Endothelial cell of umbilical vein (primary cell): Measurements from ENCODE around the gene EIF2S1. TPM values are rescaled to one million over a fixed set of nuclear protein-coding genes. Genes with fewer than 3 reads are reported as not detected.

ENCODE experiments used
- BruUV-seq: library from RNA; stranded (reverse); fragments of 400-500 nt; replicated peaks from 2 replicates; lab custom pipeline; 2021; lab: Mats Ljungman, UMichigan
- CTCF ChIA-PET: fragments of 300-600, 350-600 bp; sonication (Branson Sonifier 250); formaldehyde crosslinking; loops from one replicate; lab custom pipeline; 2021; ENCODE audit warnings: antibody characterized with exemption, inconsistent platforms; lab: Charles Lee
- POLR2A ChIA-PET: fragments of 300-600, 350-600 bp; sonication (Branson Sonifier 250); formaldehyde crosslinking; loops from one replicate; lab custom pipeline; 2021; ENCODE audit warnings: antibody characterized with exemption, inconsistent platforms; lab: Charles Lee
- DNase-seq: peaks from one replicate; pipeline ENCODE4 v3.0.0-alpha.2; 2011; ENCODE audit warnings: low read depth, low spot score
- FAIRE-seq: peaks from 2 replicates; lab custom pipeline; 2011; peaks lifted over from hg19 to GRCh38; lab: Jason Lieb, UNC
- H2AFZ ChIP-seq: 2 replicates; pipeline ENCODE4 v1.6.0; 2012; ENCODE audit warnings: low read depth, low read length, control low read depth, inconsistent platforms
- H3K27ac ChIP-seq: 2 replicates; pipeline ENCODE4 v1.5.1; 2011; ENCODE audit warnings: low read depth, mild to moderate bottlenecking, control low read depth, low read length, moderate library complexity; ENCODE audit not compliant: insufficient read depth
- H3K27me3 ChIP-seq, 2 experiments: 2 replicates each; pipeline versions ENCODE4 v1.6.0 to v1.6.1; 2011; ENCODE audit warnings: low read length in 2 of 2, mixed read lengths in 1 of 2; ENCODE audit not compliant: control insufficient read depth in 2 of 2, insufficient read depth in 2 of 2
- H3K36me3 ChIP-seq, 2 experiments: 2 replicates in 1 of 2; 3 replicates in 1 of 2; pipeline ENCODE4 v1.5.1; 2011; ENCODE audit warnings: low read length in 2 of 2, mild to moderate bottlenecking in 1 of 2, moderate library complexity in 1 of 2; ENCODE audit not compliant: control insufficient read depth in 2 of 2, insufficient read depth in 2 of 2; ENCODE audit errors: extremely low read depth in 1 of 2
- H3K4me1 ChIP-seq: 3 replicates; pipeline ENCODE4 v1.5.1; 2011; ENCODE audit warnings: mild to moderate bottlenecking, low read length; ENCODE audit not compliant: control insufficient read depth, insufficient read depth; ENCODE audit errors: extremely low read depth
- H3K4me2 ChIP-seq: 2 replicates; pipeline ENCODE4 v1.6.1; 2011; ENCODE audit warnings: low read length, control low read depth, mixed read lengths; ENCODE audit not compliant: insufficient read depth
- H3K4me3 ChIP-seq, 3 experiments: fragments of 200-600 bp in 1 of 3; sonication (generic), shearing (Covaris generic) in 1 of 3; replicated peaks in 1 of 3; 2 replicates each; pipeline ENCODE4 v1.5.1; 2011 to 2016; ENCODE audit warnings: control low read depth in 3 of 3, low read length in 3 of 3, mild to moderate bottlenecking in 2 of 3, inconsistent platforms in 1 of 3, low read depth in 1 of 3, moderate library complexity in 1 of 3; ENCODE audit not compliant: insufficient read depth in 1 of 3
- H3K79me2 ChIP-seq: 2 replicates; pipeline ENCODE4 v1.6.0; 2012; ENCODE audit warnings: low read length, inconsistent platforms; ENCODE audit not compliant: control insufficient read depth, insufficient read depth
- H3K9ac ChIP-seq: replicated peaks from 2 replicates; pipeline ENCODE3; 2011; ENCODE audit warnings: low read length, control low read depth; ENCODE audit not compliant: insufficient read depth; ENCODE audit errors: extremely low read depth
- H3K9me1 ChIP-seq: replicated peaks from 3 replicates; pipeline ENCODE4 v1.6.0; 2011; ENCODE audit warnings: mild to moderate bottlenecking, low read length; ENCODE audit not compliant: control insufficient read depth, insufficient read depth; ENCODE audit errors: extremely low read depth
- H3K9me3 ChIP-seq: replicated peaks from 2 replicates; pipeline ENCODE4 v1.5.1; 2012; ENCODE audit warnings: low read length, inconsistent platforms; ENCODE audit not compliant: control insufficient read depth, insufficient read depth
- H4K20me1 ChIP-seq: replicated peaks from 2 replicates; pipeline ENCODE3; 2011; ENCODE audit warnings: mild to moderate bottlenecking, low read length; ENCODE audit not compliant: control insufficient read depth, insufficient read depth; ENCODE audit errors: extremely low read depth
- CTCF ChIP-seq, 2 donors: IDR thresholded peaks; 1 replicate in 1 of 2; 2 replicates in 1 of 2; pipeline ENCODE4 v1.5.1; 2011; ENCODE audit warnings: low read length in 2 of 2, mild to moderate bottlenecking in 2 of 2, moderate library complexity in 2 of 2, control low read depth in 1 of 2, inconsistent platforms in 1 of 2, low read depth in 1 of 2; ENCODE audit not compliant: insufficient read depth in 1 of 2; ENCODE audit errors: extremely low read depth in 1 of 2
- EZH2 ChIP-seq: IDR thresholded peaks from 2 replicates; pipeline ENCODE4 v1.6.1; 2012; ENCODE audit warnings: borderline replicate concordance, low read depth, mild to moderate bottlenecking, moderate library complexity, low read length, inconsistent platforms; ENCODE audit not compliant: severe bottlenecking
- FOS ChIP-seq: IDR thresholded peaks from 2 replicates; pipeline ENCODE4 v1.6.1; 2011; ENCODE audit warnings: mild to moderate bottlenecking, low read length, moderate library complexity, borderline replicate concordance; ENCODE audit not compliant: insufficient read depth
- GATA2 ChIP-seq: IDR thresholded peaks from 2 replicates; pipeline ENCODE4 v1.7.0; 2011; ENCODE audit warnings: low read depth, mild to moderate bottlenecking, moderate library complexity, mixed read lengths, low read length; ENCODE audit not compliant: insufficient read length, insufficient read depth
- JUN ChIP-seq: IDR thresholded peaks from 2 replicates; pipeline ENCODE4 v1.6.1; 2011; ENCODE audit warnings: borderline replicate concordance, low read depth; ENCODE audit not compliant: insufficient read length, insufficient read depth
- MAX ChIP-seq: IDR thresholded peaks from 2 replicates; pipeline ENCODE4 v1.6.1; 2011; ENCODE audit not compliant: insufficient read depth, insufficient read length
- MYC ChIP-seq: IDR thresholded peaks from one replicate; pipeline ENCODE4 v1.6.1; 2011; ENCODE audit warnings: mild to moderate bottlenecking, low read depth, low read length
- POLR2A ChIP-seq: IDR thresholded peaks from 2 replicates; pipeline ENCODE4 v1.6.1; 2012; ENCODE audit warnings: low read depth, mild to moderate bottlenecking, control low read depth, low read length
- POLR2AphosphoS5 ChIP-seq: IDR thresholded peaks from 2 replicates; pipeline ENCODE4 v1.6.1; 2012; ENCODE audit warnings: low read depth, mild to moderate bottlenecking, control low read depth, low read length, moderate library complexity; ENCODE audit not compliant: insufficient read depth
- dilution Hi-C: fragments of 300-500 bp; cut with MboI; formaldehyde crosslinking; loops from one replicate; pipeline ENCODE4 v1.15.0; 2019; ENCODE audit warnings: low sequenced_read_pairs; ENCODE audit not compliant: extremely low pct_ligation_motif_present
- intact Hi-C: fragments of 100-400 bp; cut with micrococcal nuclease; formaldehyde crosslinking; loops from one replicate; pipeline ENCODE4 v1.10.0; 2022
- polyA plus RNA-seq, 4 experiments: library from polyadenylated mRNA; depleted of rRNA in 3 of 4; stranded (reverse) in 3 of 4; unstranded in 1 of 4; fragments of >200 nt; gene quantifications; 2 replicates each; pipeline versions ENCODE4 v1.2.1 to v1.2.3, GENCODE V29; 2011 to 2012; ENCODE audit warnings: missing spikeins in 1 of 4
- total RNA-seq: library from RNA; stranded (reverse); gene quantifications from 2 replicates; pipeline ENCODE4 v1.2.3, GENCODE V29; 2021

Gene EIF2S1
- total and polyA plus RNA-seq, 2 donors (not counting 3 experiments of a cell fraction or from before 2014, with no cell fraction given): 36.8 to 135 TPM

- peaks cover 14 to 41% of the 10 kb centered on the region in 2 experiments for H3K36me3 ChIP-seq
- H3K27me3 ChIP-seq: no peaks in the 10 kb centered on the region
- FAIRE-seq (no peak), DNase-seq (no peak)
- CTCF ChIA-PET: interaction anchor here (1.2 to 2.6 kb wide), 2 partner anchors 26 to 185 kb away, joined by 3 to 6 read pairs; partner anchors contain the start of genes ATP6V1D and EIF2S1
- POLR2A ChIA-PET: no interaction called here
- intact Hi-C loops (no loop called here), dilution Hi-C loops (no loop called here)
- H3K9me1 ChIP-seq: no peaks in the 10 kb centered on the region
- no peak overlapping the region for H2AFZ ChIP-seq
- H4K20me1 ChIP-seq: no peaks in the 10 kb centered on the region
- H3K4me3 ChIP-seq: no peak overlapping the region
- H3K9ac ChIP-seq: no peak overlapping the region
- no peak for TF ChIP-seq EZH2
- TF ChIP-seq MYC: no peak
- no peak for TF ChIP-seq GATA2
- TF ChIP-seq CTCF (IDR thresholded peaks at IDR 0.05; ENCODE audit: extremely low read depth in 1 of 2, insufficient read depth in 1 of 2, low read depth in 1 of 2, low read length in 2 of 2): no peak
- TF ChIP-seq MAX: no peak
- no peak for TF ChIP-seq POLR2AphosphoS5
- no peak for TF ChIP-seq JUN
- no peak for TF ChIP-seq FOS
- no peak for TF ChIP-seq POLR2A
- H3K4me2 ChIP-seq: no peak overlapping the region
- H3K27ac ChIP-seq: no peak overlapping the region
- H3K4me1 ChIP-seq: no peaks in the 10 kb centered on the region
- H3K79me2 ChIP-seq: no peaks in the 10 kb centered on the region
- H3K9me3 ChIP-seq: no peaks in the 10 kb centered on the region
- no TSS peak for BruUV-seq
Observed at GRCh38 chr14:67385618-67386017, 25.5 kb downstream of the EIF2S1 start.
